Heart left ventricle (tissue), 16 donors: Measurements from ENCODE around the gene GLB1L. TPM values are rescaled to one million over a fixed set of nuclear protein-coding genes. Genes with fewer than 3 reads are reported as not detected.
"Not testable (repeated sequence)": the region's sequence is repeated elsewhere in the genome, so short reads cannot be mapped to it uniquely, and the experiment has no call there.

Experiments used
- ATAC-seq, 4 donors: fragments of 200-7000 bp; cut with Tn5 transposase; one replicate each; pipeline ENCODE4 v1.9.1; 2020 to 2022; ENCODE audit warnings: moderate library complexity in 4 of 4, mild to moderate bottlenecking in 3 of 4, moderate number of reproducible peaks in 1 of 4
- DNase-seq, 5 donors: peaks; one replicate each; pipeline ENCODE4 v3.0.0-alpha.2; 2020
- H3K27ac ChIP-seq, 12 donors: fragments of 200-600 bp; sonication (generic) in 4 of 12; one replicate each; pipeline versions ENCODE4 v1.5.0 to v1.8.0; 2016 to 2022; ENCODE audit warnings: mild to moderate bottlenecking in 2 of 12
- H3K27me3 ChIP-seq, 9 donors: fragments of 200-600 bp; sonication (generic) in 2 of 9; one replicate each; pipeline versions ENCODE4 v1.5.1 to v1.8.0; 2016 to 2022; ENCODE audit warnings: mild to moderate bottlenecking in 3 of 9
- H3K36me3 ChIP-seq, 9 donors: fragments of 200-600 bp; sonication (generic) in 2 of 9; one replicate each; pipeline versions ENCODE4 v1.5.0 to v1.8.0; 2018 to 2022; ENCODE audit warnings: mild to moderate bottlenecking in 2 of 9
- H3K4me1 ChIP-seq, 12 donors: fragments of 200-600 bp; sonication (generic) in 4 of 12; one replicate each; pipeline versions ENCODE4 v1.5.0 to v1.8.0; 2016 to 2022; ENCODE audit warnings: mild to moderate bottlenecking in 3 of 12
- H3K4me3 ChIP-seq, 12 donors: fragments of 200-600 bp; sonication (generic) in 4 of 12; one replicate each; pipeline versions ENCODE4 v1.5.0 to v1.8.0; 2017 to 2022; ENCODE audit warnings: mild to moderate bottlenecking in 9 of 12, moderate library complexity in 4 of 12
- H3K9me3 ChIP-seq, 12 donors: fragments of 200-600 bp; sonication (generic) in 4 of 12; one replicate each; pipeline versions ENCODE4 v1.5.0 to v1.8.0; 2016 to 2022; ENCODE audit warnings: mild to moderate bottlenecking in 1 of 12
- POLR2A ChIP-seq, 2 donors: fragments of 450-650 bp; IDR thresholded peaks; one replicate each; pipeline ENCODE4 v1.6.1; 2017; ENCODE audit warnings: antibody characterized with exemption in 2 of 2, mild to moderate bottlenecking in 2 of 2, moderate library complexity in 2 of 2
- WGBS, 4 donors: extraction: QIAGEN DNeasy Blood & Tissue Kit in 2 of 4; methylation state at CpG; one replicate each; pipeline versions ENCODE4 v1.1.5 to v1.1.7; 2013 to 2018; 5-methylcytosine and 5-hydroxymethylcytosine counted together
- intact Hi-C, 10 donors: fragments of 100-400 bp; cut with DNase I; formaldehyde crosslinking; loops; one replicate each; pipeline versions ENCODE4 v1.11.1 to v1.14.2; 2022
- polyA plus RNA-seq, 2 donors: library from polyadenylated mRNA; stranded (reverse); fragments of 200-250 nt; gene quantifications; one replicate each; pipeline ENCODE4 v1.2.3, GENCODE V29; 2013
- total RNA-seq, 9 donors: library from RNA; depleted of rRNA in 2 of 9; stranded (reverse); fragments of >200 nt in 2 of 9; fragmentation: NEBNext Ultra II Directional in 3 of 9; extraction: Animal tissue kit (Norgen Biotek cat#: 25700) in 3 of 9; gene quantifications; one replicate each; pipeline versions ENCODE4 v1.1.0 to v1.2.4, GENCODE V29; 2016 to 2023
- TF ChIP-seq, protein P1 (sequence below), 12 donors: fragments of 200-600 bp; sonication (generic) in 4 of 12; IDR thresholded peaks; one replicate each; pipeline versions ENCODE4 v1.5.0 to v1.8.0; 2018 to 2022; ENCODE audit warnings: antibody characterized with exemption in 12 of 12, mild to moderate bottlenecking in 5 of 12
- donor health status: ischemic (EF 13 %, LVEDD 7.1; RV severe dilation, severe dysfunction).
- donor health status: healthy with polysubstance abuse.
- donor health status: DM: no; HTN: yes; CAD: no.
- donor health status: DM: no; HTN: no; CAD: no.
- donor health status: ischemic (EF 25% LVEDD 6.9; RV normal size, moderate dysfunction).
- donor health status: ischemic (EF 25% LVEDD 5.7; RV mildly dilated, moderate dysfunction).
- donor health status: healthy.
- donor health status: DM: yes; HTN: yes; CAD: no.
- donor health status: ischemic (EF 35%, LVEDD 5.7; RV mildly dilated, moderate dysfunction).
- donor health status: nonischemic (EF 11% LVEDD 7.7; RV severe dilation, severe dysfunction).
- donor health status: DM: yes; HTN: yes; CAD: no.
- donor health status: PGD.
- donor health status: ischemic (EF 29% LVEDD 5.4; RV normal size, mild dysfunction).
- donor health status: nonischemic (EF 23%, LVEDD 6.1; RV moderate dilation, normal function).

GLB1L gene
- total and polyA plus RNA-seq, 11 donors = 1.3 to 7.9 (median 2.4) TPM

- intact Hi-C loops = loop anchor here in 7 of 10 donors (2.0 to 5.0 kb wide), 4 partner anchors 24 to 43 kb away; partner anchors contain the start of genes NHEJ1 (in 3 of the 7) and SLC23A3 (in 3 of the 7)
- Histone ChIP-seq H3K9me3 (no peaks in the 10 kb centered on the region), H3K4me3 (no peak overlapping the region)
Observed at GRCh38 chr2:219205165-219205538, 40.1 kb downstream of the GLB1L start.

DNA sequence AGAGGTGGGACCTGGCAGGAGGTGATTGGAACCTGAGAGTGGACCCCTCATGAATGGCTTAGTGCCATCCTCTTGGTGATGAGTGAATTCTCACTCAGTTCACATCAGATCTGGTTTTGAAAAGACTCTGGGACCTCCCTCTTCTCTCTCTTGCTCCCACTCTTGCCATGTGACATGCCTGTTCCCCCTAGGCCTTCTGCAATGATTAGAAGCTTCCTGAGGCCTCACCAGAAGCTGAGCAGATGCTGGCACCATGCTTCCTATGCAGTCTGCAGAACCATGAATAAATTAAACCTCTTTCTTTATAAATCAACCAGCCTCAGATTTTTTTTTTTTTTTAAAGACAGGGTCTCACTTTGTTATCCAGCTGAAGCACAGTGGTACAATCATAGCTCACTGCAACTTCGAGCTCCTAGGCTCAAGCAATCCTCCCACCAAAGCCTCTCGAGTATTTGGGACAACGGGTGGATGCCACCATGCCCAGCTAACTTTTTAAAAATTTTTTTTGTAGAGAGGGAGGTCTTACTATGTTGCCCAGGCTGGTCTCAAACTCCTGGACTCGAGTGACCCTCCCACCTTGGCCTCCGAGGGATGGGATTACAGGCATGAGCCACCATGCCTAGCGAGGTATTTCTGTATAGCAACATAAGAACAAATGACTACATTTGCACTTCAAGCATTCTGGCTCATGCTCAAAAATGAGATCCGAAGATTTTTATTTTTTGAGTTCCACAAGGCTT, 40.6 kb downstream of the GLB1L start:
- TF ChIP-seq POLR2A (IDR thresholded peaks at IDR 0.05) = no peak
- TF ChIP-seq, protein P1, sequence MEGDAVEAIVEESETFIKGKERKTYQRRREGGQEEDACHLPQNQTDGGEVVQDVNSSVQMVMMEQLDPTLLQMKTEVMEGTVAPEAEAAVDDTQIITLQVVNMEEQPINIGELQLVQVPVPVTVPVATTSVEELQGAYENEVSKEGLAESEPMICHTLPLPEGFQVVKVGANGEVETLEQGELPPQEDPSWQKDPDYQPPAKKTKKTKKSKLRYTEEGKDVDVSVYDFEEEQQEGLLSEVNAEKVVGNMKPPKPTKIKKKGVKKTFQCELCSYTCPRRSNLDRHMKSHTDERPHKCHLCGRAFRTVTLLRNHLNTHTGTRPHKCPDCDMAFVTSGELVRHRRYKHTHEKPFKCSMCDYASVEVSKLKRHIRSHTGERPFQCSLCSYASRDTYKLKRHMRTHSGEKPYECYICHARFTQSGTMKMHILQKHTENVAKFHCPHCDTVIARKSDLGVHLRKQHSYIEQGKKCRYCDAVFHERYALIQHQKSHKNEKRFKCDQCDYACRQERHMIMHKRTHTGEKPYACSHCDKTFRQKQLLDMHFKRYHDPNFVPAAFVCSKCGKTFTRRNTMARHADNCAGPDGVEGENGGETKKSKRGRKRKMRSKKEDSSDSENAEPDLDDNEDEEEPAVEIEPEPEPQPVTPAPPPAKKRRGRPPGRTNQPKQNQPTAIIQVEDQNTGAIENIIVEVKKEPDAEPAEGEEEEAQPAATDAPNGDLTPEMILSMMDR (IDR thresholded peaks at IDR 0.05) = no peak
- H3K36me3 ChIP-seq = peaks cover 0 to 20% (median 17%) of the 10 kb centered on the region in 9 donors
- intact Hi-C loops = loop anchor here in 7 of 10 donors (2.0 to 5.0 kb wide), 4 partner anchors 24 to 42 kb away; partner anchors contain the start of genes NHEJ1 (in 3 of the 7) and SLC23A3 (in 3 of the 7)
- H3K4me1 ChIP-seq = peaks cover 0 to 25% (median 17%) of the 10 kb centered on the region in 12 donors
- peak in 1 of 5 donors; percentile 3 for DNase-seq
- no peaks in the 10 kb centered on the region for H3K9me3 ChIP-seq
- H3K27ac ChIP-seq = no peak overlapping the region
- peaks cover 0 to 3% (median 0%) of the 10 kb centered on the region in 9 donors for H3K27me3 ChIP-seq
- no peak overlapping the region for H3K4me3 ChIP-seq
- WGBS, 4 donors = 91 to 95% (median 94%) methylated on average over 7 of the region's 7 CpGs
- no peak for ATAC-seq

More at GRCh38 chr2:219205165-219205538, 40.1 kb downstream of the GLB1L start:
- peak in 1 of 5 donors; percentile 2 for DNase-seq
- Histone ChIP-seq H3K4me1 (peaks cover 0 to 25% (median 17%) of the 10 kb centered on the region in 12 donors), H3K36me3 (peaks cover 0 to 25% (median 23%) of the 10 kb centered on the region in 9 donors), H3K27me3 (no peaks in the 10 kb centered on the region), H3K27ac (no peak overlapping the region)
- no peak for TF ChIP-seq POLR2A (IDR thresholded peaks at IDR 0.05)
- TF ChIP-seq, protein P1 (IDR thresholded peaks at IDR 0.05) = no peak
- WGBS, 4 donors = 84 to 89% (median 86%) methylated on average over 5 of the region's 5 CpGs
- ATAC-seq = no peak

GRCh38 chr2:219201331-219201730, 43.9 kb downstream of the GLB1L start:
- H3K4me3 ChIP-seq, ATAC-seq, H3K4me1 ChIP-seq, intact Hi-C loops, H3K27ac ChIP-seq, H3K9me3 ChIP-seq, H3K36me3 ChIP-seq: not testable (repeated sequence)
- peak in 1 of 5 donors; percentile 0 for DNase-seq
- 89 to 93% (median 90%) methylated on average over 15 to 21 of the region's 21 CpGs for WGBS, 4 donors
- H3K27me3 ChIP-seq = peaks cover 0 to 16% (median 0%) of the 10 kb centered on the region in 9 donors

DNA sequence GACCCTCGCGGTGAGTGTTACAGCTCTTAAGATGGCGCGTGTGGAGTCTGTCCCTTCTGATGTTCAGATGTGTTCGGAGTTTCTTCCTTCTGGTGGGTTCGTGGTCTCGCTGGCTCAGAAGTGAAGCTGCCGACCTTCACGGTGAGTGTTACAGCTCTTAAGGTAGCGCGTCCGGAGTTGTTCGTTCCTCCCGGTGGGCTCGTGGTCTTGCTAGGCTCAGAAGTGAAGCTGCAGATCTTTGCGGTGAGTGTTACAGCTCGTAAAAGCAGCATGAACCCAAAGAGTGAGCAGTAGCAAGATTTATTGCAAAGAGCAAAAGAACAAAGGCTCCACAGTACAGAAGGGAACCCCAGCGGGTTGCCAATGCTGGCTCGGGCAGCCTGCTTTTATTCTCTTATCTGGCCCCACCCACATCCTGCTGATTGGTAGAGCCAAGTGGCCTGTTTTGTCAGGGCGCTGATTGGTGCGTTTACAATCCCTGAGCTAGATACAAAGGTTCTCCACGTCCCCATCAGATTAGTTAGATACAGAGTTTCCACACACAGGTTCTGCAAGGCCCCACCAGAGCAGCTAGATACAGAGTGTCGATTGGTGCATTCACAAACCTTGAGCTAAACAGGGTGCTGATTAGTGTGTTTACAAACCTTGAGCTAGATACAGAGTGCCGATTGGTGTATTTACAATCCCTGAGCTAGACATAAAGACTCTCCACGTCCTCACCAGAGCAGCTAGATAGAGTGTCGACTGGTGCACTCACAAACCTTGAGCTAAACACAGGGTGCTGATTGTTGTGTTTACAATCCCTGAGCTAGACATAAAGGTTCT, 44.5 kb downstream of the GLB1L start:
- H3K4me1 ChIP-seq, H3K9me3 ChIP-seq, ATAC-seq, H3K4me3 ChIP-seq, intact Hi-C loops, H3K36me3 ChIP-seq, H3K27ac ChIP-seq: not testable (repeated sequence)
- DNase-seq = peak in 1 of 5 donors; percentile 1
- 79 to 86% (median 81%) methylated on average over 25 to 26 of the region's 26 CpGs for WGBS, 4 donors
- H3K27me3 ChIP-seq = peaks cover 0 to 16% (median 0%) of the 10 kb centered on the region in 9 donors
